HG02610 (cell line): ENCODE measurements around the gene MKS1.

Source experiments
- ATAC-seq: cut with Tn5 transposase; IDR thresholded peaks from one replicate; pipeline ENCODE4 v1.9.1; 2021; ENCODE audit warnings: mild to moderate bottlenecking, moderate library complexity; ENCODE audit not compliant: unreplicated experiment

MKS1 gene

GRCh38 chr17:58245428-58246103 is 26.5 kb upstream of the MKS1 start:
- ATAC-seq, result no peak

- no peak for ATAC-seq
These were observed 25.9 kb upstream of the MKS1 start for GRCh38 chr17:58244963-58245362.

DNA sequence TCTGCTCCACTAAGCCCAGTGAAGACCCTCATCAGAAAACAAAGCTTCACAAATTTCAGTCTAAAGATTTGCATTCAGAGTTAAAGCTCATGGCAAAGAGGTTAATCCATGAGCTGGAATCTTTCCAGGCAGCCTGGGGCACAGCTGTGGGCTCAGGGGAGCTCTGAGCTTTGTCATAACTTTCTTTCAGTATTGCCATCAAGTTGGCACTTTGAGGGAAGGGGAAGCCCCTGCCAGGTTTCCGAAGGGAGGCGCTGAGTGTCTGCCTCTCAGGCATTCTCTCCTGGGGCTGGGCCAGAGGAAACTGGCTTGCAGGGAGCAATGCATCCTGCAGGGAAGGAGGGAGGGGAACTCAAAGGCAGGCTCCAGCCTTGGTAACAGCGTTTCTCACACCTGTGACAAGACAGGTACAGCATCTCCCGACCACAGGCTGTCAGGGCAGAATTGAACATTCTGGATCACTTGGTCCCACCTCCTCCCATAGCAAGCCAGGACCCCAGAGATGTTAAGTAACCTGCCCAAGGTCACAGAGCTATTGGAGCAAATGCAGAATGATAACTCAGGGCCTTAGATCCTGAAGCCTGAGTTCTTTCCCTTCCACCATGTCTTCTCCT is 23.2 kb upstream of the MKS1 start:
- no peak for ATAC-seq

GRCh38 chr17:58239987-58240386 is 20.9 kb upstream of the MKS1 start:
- ATAC-seq, result no peak

- ATAC-seq, result no peak
These were observed 19.1 kb upstream of the MKS1 start, which contains the start of gene LPO for GRCh38 chr17:58238147-58238634. TSS of gene LPO (plus strand) at chr17:58238584. CDS start at chr17:58242980, 4,396 bp downstream.

DNA sequence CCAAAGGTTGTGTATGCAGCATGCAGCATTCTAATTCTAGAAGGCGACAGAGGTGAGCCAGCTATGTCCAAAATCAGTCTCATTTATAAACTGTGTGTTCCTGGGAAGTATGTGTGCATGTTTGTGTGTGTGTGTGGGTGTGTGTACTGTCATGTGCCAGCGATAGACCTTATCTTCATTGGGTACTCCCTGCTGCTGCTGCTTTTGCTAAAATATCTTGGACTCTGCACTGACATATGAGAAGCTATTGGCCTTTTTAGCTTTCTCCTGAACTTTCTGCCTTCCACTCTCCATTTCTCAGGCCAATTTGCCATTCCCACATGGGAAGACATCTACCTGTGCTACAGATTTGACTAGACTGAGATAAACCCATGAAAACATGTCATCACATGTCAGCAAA is 17.3 kb upstream of the MKS1 start:
- no peak for ATAC-seq

GRCh38 chr17:58235821-58236220 is 16.8 kb upstream of the MKS1 start:
- ATAC-seq, result no peak

DNA sequence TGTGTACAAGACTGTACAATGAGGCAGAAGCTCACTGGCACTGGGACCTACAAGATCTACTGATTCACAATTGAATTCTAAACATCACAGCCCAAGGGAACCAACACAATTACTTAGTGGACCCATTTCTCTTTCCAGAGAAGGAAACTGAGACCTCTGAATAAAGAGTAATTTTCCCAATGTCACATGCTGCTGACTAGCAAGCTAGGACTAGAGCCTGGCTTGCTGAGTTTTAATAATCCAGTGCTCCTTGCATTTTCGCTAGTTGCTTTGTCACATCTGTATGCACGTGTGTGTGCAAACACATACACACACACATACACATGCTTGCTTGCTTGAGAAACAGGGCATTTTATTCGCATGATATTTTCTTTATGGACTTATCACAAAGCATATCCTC is 15.5 kb upstream of the MKS1 start:
- ATAC-seq, result no peak

DNA sequence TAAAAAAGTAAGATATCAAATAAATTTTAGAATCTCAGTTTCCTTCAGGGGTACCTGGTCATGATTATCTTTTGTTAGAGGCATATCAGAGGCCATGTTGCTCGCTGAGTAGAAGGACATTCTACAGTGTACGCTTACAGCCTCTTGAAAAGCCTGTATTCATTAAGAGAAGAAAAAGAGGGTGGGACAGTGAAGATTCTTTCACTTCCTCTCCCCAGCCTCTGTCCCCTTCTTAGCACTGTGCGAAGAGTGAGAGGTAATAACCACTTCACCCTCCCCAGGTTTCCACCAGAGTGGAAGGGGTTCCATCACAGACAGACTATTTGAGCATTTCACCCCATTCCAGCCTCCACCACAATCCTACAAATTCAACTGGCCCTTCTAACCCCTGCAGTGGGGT is 14.5 kb upstream of the MKS1 start:
- peak; percentile 58 for ATAC-seq

GRCh38 chr17:58232707-58233156 is 13.7 kb upstream of the MKS1 start:
- ATAC-seq, result peak; percentile 84

DNA sequence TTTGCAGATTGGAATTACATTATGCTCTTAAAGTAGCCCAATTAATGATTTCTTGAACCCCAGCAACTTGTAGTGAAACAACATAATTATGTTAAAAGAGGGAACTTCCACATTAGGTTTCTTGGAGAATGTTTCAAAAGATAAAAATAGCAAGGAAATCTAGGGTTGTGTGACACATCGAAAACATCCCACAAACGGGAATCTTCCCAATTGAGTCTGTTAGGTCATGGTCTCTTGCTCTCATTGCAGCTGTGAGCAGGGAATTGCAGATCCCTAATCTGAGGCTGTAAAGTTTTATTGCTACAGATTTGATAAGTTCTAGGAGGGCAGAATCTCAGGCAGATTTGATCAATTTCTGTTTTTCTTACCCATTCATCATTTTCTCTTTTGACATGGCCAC is 12.6 kb upstream of the MKS1 start:
- ATAC-seq, result no peak

DNA sequence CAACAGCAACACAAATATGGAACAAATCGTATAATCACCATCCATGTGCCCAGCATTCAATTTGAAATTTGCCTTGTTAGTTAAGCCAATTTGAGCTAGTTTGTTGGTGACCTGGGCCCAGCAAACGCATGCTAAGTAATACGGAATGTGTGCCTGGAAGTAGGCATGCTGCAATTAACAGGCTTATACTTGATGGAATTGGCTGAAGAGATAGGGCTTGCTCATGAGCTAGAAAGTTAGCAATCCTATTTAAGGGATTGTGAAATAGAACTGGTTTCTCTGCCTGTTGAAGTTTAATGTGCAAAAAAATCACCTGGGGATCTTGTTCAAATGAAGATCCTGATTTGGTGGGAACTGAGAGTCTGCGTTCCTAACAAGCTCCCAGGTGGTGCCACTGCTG is 10.8 kb upstream of the MKS1 start:
- no peak for ATAC-seq

GRCh38 chr17:58229384-58229783 is 10.3 kb upstream of the MKS1 start:
- no peak for ATAC-seq

GRCh38 chr17:58228679-58229078 is 9.6 kb upstream of the MKS1 start:
- ATAC-seq, result no peak

- ATAC-seq, result no peak
These were observed 8.7 kb upstream of the MKS1 start for GRCh38 chr17:58227733-58228132.

GRCh38 chr17:58224315-58224714 is 5.3 kb upstream of the MKS1 start:
- ATAC-seq, result no peak

DNA sequence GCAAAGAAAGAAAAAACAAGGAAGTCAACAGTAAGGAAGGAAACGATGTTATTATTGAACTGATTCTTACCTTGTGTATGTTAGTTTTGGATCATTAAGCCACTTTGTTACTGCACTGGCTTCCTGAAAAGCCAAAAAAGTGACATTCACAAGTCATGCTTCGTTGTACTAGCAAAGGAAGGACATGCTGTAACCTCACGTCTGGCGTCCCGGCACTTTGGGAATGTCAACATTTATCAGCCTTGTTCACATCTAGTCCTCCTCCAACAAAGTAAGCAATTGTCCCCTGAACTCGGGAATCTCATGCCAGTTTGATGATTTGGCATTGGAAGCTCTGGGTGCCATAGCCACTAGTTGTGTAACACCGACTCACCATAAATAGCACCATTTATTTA is 731 bp upstream of the MKS1 start:
- no peak for ATAC-seq

DNA sequence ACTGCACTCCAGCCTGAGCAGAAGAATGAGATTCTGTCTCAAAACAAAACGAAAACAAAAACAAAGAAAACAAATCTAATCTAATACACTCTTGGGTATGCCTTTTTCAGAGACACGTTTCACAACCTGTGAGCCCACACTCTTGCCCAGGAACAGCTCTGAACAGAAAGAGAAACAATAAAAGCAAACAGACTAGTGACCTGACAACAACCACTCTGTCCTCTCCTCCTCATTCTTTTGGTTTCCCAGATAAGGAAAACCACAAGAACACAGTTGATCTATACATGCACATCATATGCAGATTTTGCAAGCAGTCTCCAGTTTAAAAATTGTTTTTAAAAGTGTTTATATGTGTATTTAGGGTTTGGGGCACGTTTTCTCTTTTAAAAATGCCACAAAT is 1.3 kb downstream of the MKS1 start:
- ATAC-seq, result no peak

DNA sequence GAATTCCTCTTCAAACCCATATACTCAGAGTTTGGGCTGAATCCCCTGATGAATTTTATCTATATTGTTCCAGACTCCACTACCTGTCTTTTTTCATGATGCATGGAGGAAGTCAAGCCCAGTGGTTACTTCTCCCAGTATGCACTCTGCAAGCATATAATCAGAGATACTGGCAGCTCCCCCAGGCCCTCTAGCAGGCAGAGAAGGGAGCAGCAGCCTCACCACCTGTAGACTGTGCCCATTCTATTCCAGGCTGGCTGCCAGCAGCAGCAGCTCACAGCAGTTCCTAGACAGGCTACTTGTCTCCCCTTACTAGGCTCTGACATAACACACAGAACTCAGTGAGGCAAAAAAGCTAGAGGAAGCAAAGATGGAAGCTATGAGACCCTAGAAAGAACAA is 3.4 kb downstream of the MKS1 start:
- no peak for ATAC-seq

- no peak for ATAC-seq
These were observed 8.1 kb downstream of the MKS1 start for GRCh38 chr17:58210922-58211321.

- ATAC-seq, result no peak
These were observed 10.7 kb downstream of the MKS1 start for GRCh38 chr17:58208344-58208743.

DNA sequence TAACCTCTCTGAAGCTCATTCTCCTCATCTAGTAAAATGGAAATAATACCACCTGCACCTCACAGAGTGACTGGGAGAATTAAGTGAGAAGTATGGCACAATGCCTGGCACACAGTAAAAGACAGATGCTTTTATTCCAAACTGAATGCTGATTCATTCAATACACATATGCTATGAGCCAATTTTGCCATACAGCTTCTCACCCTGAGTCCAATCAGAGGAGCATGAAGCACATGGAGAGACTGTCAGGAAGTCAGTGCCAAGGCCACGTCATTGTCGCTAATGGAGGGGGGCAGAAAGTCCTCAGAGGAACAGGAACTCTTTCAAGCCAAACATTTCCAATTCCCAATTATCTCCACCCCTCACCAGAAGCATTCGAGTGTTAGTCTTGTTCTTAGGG is 11.6 kb downstream of the MKS1 start:
- ATAC-seq, result no peak

- ATAC-seq, result no peak
These were observed 13.1 kb downstream of the MKS1 start for GRCh38 chr17:58205936-58206335.
